HFFc6 (cell line): ENCODE measurements around the gene TSPAN9. TPM values are rescaled to one million over a fixed set of nuclear protein-coding genes. Genes with fewer than 3 reads are reported as not detected.

ENCODE experiments used
- DNase-seq: peaks from one replicate; pipeline ENCODE4 v3.0.0-alpha.2; 2018
- H3K27ac Mint-ChIP-seq: 2 replicates; pipeline ENCODE4 v1.8.0; 2020; ENCODE audit warnings: mild to moderate bottlenecking, mixed read lengths
- H3K27me3 Mint-ChIP-seq: 2 replicates; pipeline ENCODE4 v1.8.0; 2021; ENCODE audit warnings: mild to moderate bottlenecking, moderate library complexity, mixed read lengths; ENCODE audit not compliant: insufficient read depth
- H3K36me3 Mint-ChIP-seq: 2 replicates; pipeline ENCODE4 v1.8.0; 2021; ENCODE audit warnings: low read depth, mixed read lengths
- H3K4me1 Mint-ChIP-seq: 2 replicates; pipeline ENCODE4 v1.8.0; 2020; ENCODE audit warnings: low read depth, mixed read lengths
- H3K4me3 Mint-ChIP-seq: 2 replicates; pipeline ENCODE4 v1.8.0; 2020; ENCODE audit warnings: mild to moderate bottlenecking, moderate library complexity, mixed read lengths
- H3K9me3 Mint-ChIP-seq: 2 replicates; pipeline ENCODE4 v1.8.0; 2020; ENCODE audit warnings: mild to moderate bottlenecking, mixed read lengths
- total RNA-seq, 6 experiments: library from RNA; stranded (reverse); fragmentation: NEBNext Ultra II Directional; extraction: Animal tissue kit (Norgen Biotek cat#: 25700); gene quantifications; 2 replicates in 1 of 6; 3 replicates in 5 of 6; pipeline ENCODE4 v1.2.3, GENCODE V29; 2021
- TF ChIP-seq, protein P1 (sequence below): fragments of 200-600 bp; sonication (generic); IDR thresholded peaks from 2 replicates; pipeline ENCODE4 v1.5.0; 2021; ENCODE audit warnings: antibody characterized with exemption, mild to moderate bottlenecking

TSPAN9 gene
- total RNA-seq, 6 experiments from 2014 or later, result 18.1 to 35.8 (median 22.7) TPM

GRCh38 chr12:3307389-3307788 lies 230.2 kb downstream of the TSPAN9 start:
- TF ChIP-seq, protein P1, sequence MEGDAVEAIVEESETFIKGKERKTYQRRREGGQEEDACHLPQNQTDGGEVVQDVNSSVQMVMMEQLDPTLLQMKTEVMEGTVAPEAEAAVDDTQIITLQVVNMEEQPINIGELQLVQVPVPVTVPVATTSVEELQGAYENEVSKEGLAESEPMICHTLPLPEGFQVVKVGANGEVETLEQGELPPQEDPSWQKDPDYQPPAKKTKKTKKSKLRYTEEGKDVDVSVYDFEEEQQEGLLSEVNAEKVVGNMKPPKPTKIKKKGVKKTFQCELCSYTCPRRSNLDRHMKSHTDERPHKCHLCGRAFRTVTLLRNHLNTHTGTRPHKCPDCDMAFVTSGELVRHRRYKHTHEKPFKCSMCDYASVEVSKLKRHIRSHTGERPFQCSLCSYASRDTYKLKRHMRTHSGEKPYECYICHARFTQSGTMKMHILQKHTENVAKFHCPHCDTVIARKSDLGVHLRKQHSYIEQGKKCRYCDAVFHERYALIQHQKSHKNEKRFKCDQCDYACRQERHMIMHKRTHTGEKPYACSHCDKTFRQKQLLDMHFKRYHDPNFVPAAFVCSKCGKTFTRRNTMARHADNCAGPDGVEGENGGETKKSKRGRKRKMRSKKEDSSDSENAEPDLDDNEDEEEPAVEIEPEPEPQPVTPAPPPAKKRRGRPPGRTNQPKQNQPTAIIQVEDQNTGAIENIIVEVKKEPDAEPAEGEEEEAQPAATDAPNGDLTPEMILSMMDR, result no peak
- no peaks in the 10 kb centered on the region for H3K9me3 Mint-ChIP-seq
- H3K27me3 Mint-ChIP-seq, result peaks cover 21% of the 10 kb centered on the region
- no peak overlapping the region for H3K4me3 Mint-ChIP-seq
- DNase-seq, result no peak
- H3K36me3 Mint-ChIP-seq, result no peaks in the 10 kb centered on the region
- peaks cover 35% of the 10 kb centered on the region for H3K4me1 Mint-ChIP-seq
- H3K27ac Mint-ChIP-seq, result no peak overlapping the region

- TF ChIP-seq, protein P1, result no peak
- H3K36me3 Mint-ChIP-seq, result no peaks in the 10 kb centered on the region
- peaks cover 21% of the 10 kb centered on the region for H3K27me3 Mint-ChIP-seq
- DNase-seq, result no peak
- H3K27ac Mint-ChIP-seq, result no peak overlapping the region
- peaks cover 35% of the 10 kb centered on the region for H3K4me1 Mint-ChIP-seq
- no peaks in the 10 kb centered on the region for H3K9me3 Mint-ChIP-seq
- no peak overlapping the region for H3K4me3 Mint-ChIP-seq
These were observed 230.9 kb downstream of the TSPAN9 start for GRCh38 chr12:3308063-3308462.

DNA sequence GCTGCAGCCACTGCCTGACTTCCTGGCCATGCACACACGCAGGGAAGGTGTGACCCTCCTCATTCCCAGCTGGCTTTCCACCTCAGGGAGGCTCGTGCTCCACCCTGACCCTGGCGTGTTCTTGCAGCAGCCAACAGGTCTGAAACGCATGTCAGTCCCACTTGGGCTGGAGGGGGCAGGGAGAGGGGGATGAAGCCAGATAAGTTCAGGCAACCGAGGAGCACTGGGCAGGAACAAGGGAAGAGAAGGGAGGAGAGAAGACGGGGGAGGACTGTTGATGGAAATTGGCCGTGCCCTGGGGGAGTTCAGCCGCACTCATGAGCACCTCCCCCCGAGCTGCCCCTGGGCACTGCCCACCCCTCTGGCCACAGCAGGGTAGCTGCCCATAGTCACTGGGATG lies 231.4 kb downstream of the TSPAN9 start:
- Mint-ChIP-seq H3K27ac (no peak overlapping the region), H3K27me3 (peaks cover 21% of the 10 kb centered on the region), H3K4me1 (peaks cover 39% of the 10 kb centered on the region), H3K9me3 (no peaks in the 10 kb centered on the region), H3K4me3 (no peak overlapping the region), H3K36me3 (no peaks in the 10 kb centered on the region)
- TF ChIP-seq, protein P1, result no peak
- no peak for DNase-seq

GRCh38 chr12:3309805-3310204 lies 232.6 kb downstream of the TSPAN9 start:
- no peaks in the 10 kb centered on the region for H3K9me3 Mint-ChIP-seq
- no peak overlapping the region for H3K4me3 Mint-ChIP-seq
- peaks cover 22% of the 10 kb centered on the region for H3K27me3 Mint-ChIP-seq
- no peaks in the 10 kb centered on the region for H3K36me3 Mint-ChIP-seq
- no peak for DNase-seq
- TF ChIP-seq, protein P1, result no peak
- H3K27ac Mint-ChIP-seq, result no peak overlapping the region
- peaks cover 40% of the 10 kb centered on the region for H3K4me1 Mint-ChIP-seq

DNA sequence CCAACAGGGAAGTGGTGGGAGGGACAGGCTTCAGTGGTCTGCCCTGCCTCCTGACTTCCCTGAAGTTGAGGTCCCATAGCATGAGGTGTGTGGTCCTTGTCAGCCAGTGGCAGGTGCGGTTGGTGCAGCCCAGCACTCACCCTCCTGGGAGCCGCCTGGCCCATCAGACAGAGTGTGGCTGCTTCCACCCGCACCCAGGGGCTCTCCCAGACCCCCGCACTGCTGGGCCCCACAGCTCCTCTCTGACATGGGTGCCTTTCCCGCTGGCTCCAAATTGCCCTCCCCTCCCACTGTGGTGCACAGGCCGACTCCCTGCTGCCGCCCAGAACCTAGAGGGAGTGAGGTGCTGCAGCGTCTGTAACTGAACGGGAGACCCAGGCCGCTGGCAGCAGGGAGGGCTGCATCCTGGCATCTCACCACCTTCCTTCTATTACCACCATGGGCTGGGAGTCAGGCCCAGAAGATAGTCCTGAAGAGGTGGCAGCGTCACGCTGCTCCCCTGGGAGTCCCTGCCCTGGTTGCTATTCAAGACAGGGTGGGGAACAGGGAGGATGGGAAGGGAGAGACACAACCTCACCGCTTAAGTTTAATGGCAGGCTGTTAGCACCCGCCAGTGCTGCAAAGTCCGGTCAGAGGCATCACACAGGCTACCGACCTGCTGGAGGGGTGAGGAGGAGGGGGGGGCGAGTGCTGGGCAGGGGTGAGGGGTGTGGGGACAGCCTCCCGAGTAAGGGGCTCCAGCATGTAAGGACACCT lies 233.3 kb downstream of the TSPAN9 start:
- Mint-ChIP-seq H3K27me3 (peaks cover 26% of the 10 kb centered on the region), H3K27ac (no peak overlapping the region), H3K36me3 (no peaks in the 10 kb centered on the region), H3K9me3 (no peaks in the 10 kb centered on the region), H3K4me1 (peaks cover 44% of the 10 kb centered on the region), H3K4me3 (no peak overlapping the region)
- no peak for DNase-seq
- TF ChIP-seq, protein P1, result no peak
